Sigmoid colon (tissue), 7 donors: ENCODE results near the gene CTIF. TPM values are rescaled to one million over a fixed set of nuclear protein-coding genes. Genes with fewer than 3 reads are reported as not detected.

ENCODE experiments used
- DNase-seq: peaks from one replicate; pipeline ENCODE4 v3.0.0-alpha.2; 2019
- H3K27ac ChIP-seq, 4 donors: fragments of 200-600 bp; sonication (generic); one replicate each; pipeline ENCODE4 v1.5.1; 2016 to 2019; ENCODE audit warnings: mild to moderate bottlenecking in 1 of 4
- H3K27me3 ChIP-seq, 3 donors: fragments of 200-600 bp; sonication (generic); one replicate each; pipeline ENCODE4 v1.5.1; 2019; ENCODE audit warnings: mild to moderate bottlenecking in 1 of 3
- H3K36me3 ChIP-seq, 4 donors: fragments of 200-600 bp; sonication (generic); one replicate each; pipeline ENCODE4 v1.5.1; 2016 to 2019
- H3K4me1 ChIP-seq, 4 donors: fragments of 200-600 bp; sonication (generic); one replicate each; pipeline ENCODE4 v1.5.1; 2017 to 2019
- H3K4me3 ChIP-seq, 4 donors: fragments of 200-600 bp; sonication (generic); one replicate each; pipeline ENCODE4 v1.5.1; 2017 to 2019; ENCODE audit warnings: mild to moderate bottlenecking in 2 of 4, moderate library complexity in 1 of 4
- H3K9me3 ChIP-seq, 4 donors: fragments of 200-600 bp in 3 of 4; sonication (generic) in 3 of 4; one replicate each; pipeline versions ENCODE4 v1.5.1 to v1.6.1; 2013 to 2019
- CTCF ChIP-seq, 4 experiments: fragments of 450-650 bp in 3 of 4; fragments of 200-600 bp in 1 of 4; IDR thresholded peaks; one replicate each; pipeline ENCODE4 v1.5.1; 2016 to 2019; ENCODE audit warnings: antibody characterized with exemption in 4 of 4, mild to moderate bottlenecking in 3 of 4, moderate library complexity in 2 of 4
- EP300 ChIP-seq, 4 donors: sonication (generic); formaldehyde crosslinking; IDR thresholded peaks; one replicate each; pipeline ENCODE4 v1.6.1; 2017; ENCODE audit warnings: antibody characterized with exemption in 4 of 4
- POLR2A ChIP-seq, 2 donors: fragments of 450-650 bp; IDR thresholded peaks; one replicate each; pipeline ENCODE4 v1.6.1; 2016; ENCODE audit warnings: antibody characterized with exemption in 2 of 2, mild to moderate bottlenecking in 2 of 2, moderate library complexity in 2 of 2
- POLR2AphosphoS5 ChIP-seq, 4 donors: sonication (generic); formaldehyde crosslinking; IDR thresholded peaks; one replicate each; pipeline ENCODE4 v1.6.1; 2017; ENCODE audit warnings: antibody characterized with exemption in 4 of 4
- WGBS, 2 donors: extraction: QIAGEN DNeasy Blood & Tissue Kit; methylation state at CpG; one replicate each; pipeline ENCODE4 v1.1.7; 2013; 5-methylcytosine and 5-hydroxymethylcytosine counted together
- intact Hi-C: fragments of 100-400 bp; cut with DNase I; formaldehyde crosslinking; loops from one replicate; pipeline ENCODE4 v1.15.1; 2023
- polyA plus RNA-seq, 3 donors: library from polyadenylated mRNA; stranded (reverse); fragments of 200-250 nt; gene quantifications; one replicate each; pipeline ENCODE4 v1.2.3, GENCODE V29; 2013
- total RNA-seq, 4 donors: library from RNA; depleted of rRNA; stranded (reverse); fragments of >200 nt; gene quantifications; one replicate each; pipeline ENCODE4 v1.1.0, GENCODE V29; 2016
- donor health status: healthy with polysubstance abuse.
- donor health status: Bipolar disorder and iron deficiency.
- donor health status: healthy.

Gene CTIF
- total and polyA plus RNA-seq, 7 donors: 3.6 to 65.9 (median 22.5) TPM

- TF ChIP-seq POLR2A (IDR thresholded peaks at IDR 0.05) (no peak), POLR2AphosphoS5 (IDR thresholded peaks at IDR 0.05) (no peak), EP300 (IDR thresholded peaks at IDR 0.05) (no peak), CTCF (IDR thresholded peaks at IDR 0.05) (no peak)
- H3K27me3 ChIP-seq: no peaks in the 10 kb centered on the region
- no peak for DNase-seq
- H3K9me3 ChIP-seq: no peaks in the 10 kb centered on the region
- no peak overlapping the region for H3K4me3 ChIP-seq
- H3K4me1 ChIP-seq: peaks cover 3 to 67% (median 49%) of the 10 kb centered on the region in 4 donors
- peak overlapping the region in 2 of 4 donors; percentile 15 to 79 for H3K27ac ChIP-seq
- WGBS, 2 donors: 90 to 92% methylated on average over 3 of the region's 3 CpGs
- no peaks in the 10 kb centered on the region for H3K36me3 ChIP-seq
- intact Hi-C loops: no loop called here
Observed at GRCh38 chr18:48597671-48598070, 58.8 kb downstream of the CTIF start.

- TF ChIP-seq POLR2AphosphoS5 (IDR thresholded peaks at IDR 0.05) (no peak), POLR2A (IDR thresholded peaks at IDR 0.05) (no peak), EP300 (IDR thresholded peaks at IDR 0.05) (no peak), CTCF (IDR thresholded peaks at IDR 0.05) (no peak)
- no peak for DNase-seq
- Histone ChIP-seq H3K4me3 (no peak overlapping the region), H3K27me3 (no peaks in the 10 kb centered on the region), H3K36me3 (no peaks in the 10 kb centered on the region), H3K9me3 (no peaks in the 10 kb centered on the region), H3K27ac (peak overlapping the region in 1 of 4 donors; percentile 18), H3K4me1 (peaks cover 3 to 56% (median 40%) of the 10 kb centered on the region in 4 donors)
- 84 to 87% methylated on average over 4 of the region's 4 CpGs for WGBS, 2 donors
- intact Hi-C loops: no loop called here
Observed at GRCh38 chr18:48599391-48599790, 60.6 kb downstream of the CTIF start.

- H3K27me3 ChIP-seq: no peaks in the 10 kb centered on the region
- no peak for DNase-seq
- H3K27ac ChIP-seq: peak overlapping the region in 1 of 4 donors; percentile 18
- no peak overlapping the region for H3K4me3 ChIP-seq
- TF ChIP-seq POLR2AphosphoS5 (IDR thresholded peaks at IDR 0.05): no peak
- TF ChIP-seq CTCF (IDR thresholded peaks at IDR 0.05): no peak
- TF ChIP-seq POLR2A (IDR thresholded peaks at IDR 0.05): no peak
- TF ChIP-seq EP300 (IDR thresholded peaks at IDR 0.05): no peak
- 85 to 94% methylated on average over 6 of the region's 6 CpGs for WGBS, 2 donors
- intact Hi-C loops: no loop called here
- H3K4me1 ChIP-seq: peaks cover 3 to 49% (median 33%) of the 10 kb centered on the region in 4 donors
- H3K36me3 ChIP-seq: no peaks in the 10 kb centered on the region
- H3K9me3 ChIP-seq: no peaks in the 10 kb centered on the region
Observed at GRCh38 chr18:48600046-48600445, 61.2 kb downstream of the CTIF start.

- no peak overlapping the region for H3K4me3 ChIP-seq
- WGBS, 2 donors: 88 to 89% methylated on average over 8 of the region's 8 CpGs
- no peaks in the 10 kb centered on the region for H3K36me3 ChIP-seq
- no peak for TF ChIP-seq CTCF (IDR thresholded peaks at IDR 0.05)
- no peak for TF ChIP-seq POLR2AphosphoS5 (IDR thresholded peaks at IDR 0.05)
- no peak for TF ChIP-seq POLR2A (IDR thresholded peaks at IDR 0.05)
- TF ChIP-seq EP300 (IDR thresholded peaks at IDR 0.05): no peak
- DNase-seq: no peak
- peak overlapping the region in 1 of 4 donors; percentile 8 for H3K27ac ChIP-seq
- H3K4me1 ChIP-seq: peaks cover 3 to 48% (median 29%) of the 10 kb centered on the region in 4 donors
- intact Hi-C loops: no loop called here
- H3K9me3 ChIP-seq: no peaks in the 10 kb centered on the region
- H3K27me3 ChIP-seq: no peaks in the 10 kb centered on the region
Observed at GRCh38 chr18:48600456-48601090, 61.7 kb downstream of the CTIF start.

- TF ChIP-seq POLR2AphosphoS5 (IDR thresholded peaks at IDR 0.05) (no peak), POLR2A (IDR thresholded peaks at IDR 0.05) (no peak), CTCF (IDR thresholded peaks at IDR 0.05) (no peak), EP300 (IDR thresholded peaks at IDR 0.05) (no peak)
- peaks cover 3 to 55% (median 29%) of the 10 kb centered on the region in 4 donors for H3K4me1 ChIP-seq
- no peaks in the 10 kb centered on the region for H3K9me3 ChIP-seq
- H3K4me3 ChIP-seq: no peak overlapping the region
- H3K36me3 ChIP-seq: no peaks in the 10 kb centered on the region
- H3K27ac ChIP-seq: peak overlapping the region in 1 of 4 donors; percentile 8
- intact Hi-C loops: no loop called here
- H3K27me3 ChIP-seq: no peaks in the 10 kb centered on the region
- 72 to 84% methylated on average over 4 of the region's 4 CpGs for WGBS, 2 donors
- no peak for DNase-seq
Observed at GRCh38 chr18:48601343-48601742, 62.5 kb downstream of the CTIF start.
